Measurements from ENCODE around the gene CRYGA. TPM values are rescaled to one million over a fixed set of nuclear protein-coding genes. Genes with fewer than 3 reads are reported as not detected.

CRYGA gene
- total RNA-seq, 1 donor from 2014 or later, result not detected

- no peak for TF ChIP-seq CTCF (conservative IDR thresholded peaks at IDR 0.05; ENCODE audit: low read depth, low read length)
- DNase-seq (ENCODE audit: low read depth), result no peak
- no peak overlapping the region for H3K4me3 ChIP-seq (ENCODE audit: low read depth, low read length)
Observed at GRCh38 chr2:208192611-208193236, 29.3 kb upstream of the CRYGA start.

GRCh38 chr2:208189810-208190503 is 26.6 kb upstream of the CRYGA start, which contains the start of gene C2orf80:
TSS of gene C2orf80 (minus strand) at chr2:208190030. CDS start at chr2:208186986, 3,044 bp downstream.
- DNase-seq (ENCODE audit: low read depth), result no peak
- TF ChIP-seq CTCF (conservative IDR thresholded peaks at IDR 0.05; ENCODE audit: low read depth, low read length), result no peak
- H3K4me3 ChIP-seq (ENCODE audit: low read depth, low read length), result no peak within 1 kb of the TSS

GRCh38 chr2:208189069-208189809 is 25.9 kb upstream of the CRYGA start:
- H3K4me3 ChIP-seq (ENCODE audit: low read depth, low read length), result no peak overlapping the region

GRCh38 chr2:208186893-208187292 is 23.5 kb upstream of the CRYGA start:
- H3K4me3 ChIP-seq (ENCODE audit: low read depth, low read length), result no peak overlapping the region
- DNase-seq (ENCODE audit: low read depth), result no peak
- no peak for TF ChIP-seq CTCF (conservative IDR thresholded peaks at IDR 0.05; ENCODE audit: low read depth, low read length)

More at GRCh38 chr2:208189069-208189809, 25.9 kb upstream of the CRYGA start:
- TF ChIP-seq CTCF (conservative IDR thresholded peaks at IDR 0.05; ENCODE audit: low read depth, low read length), result no peak
- DNase-seq (ENCODE audit: low read depth), result no peak

- no peak overlapping the region for H3K4me3 ChIP-seq (ENCODE audit: low read depth, low read length)
- TF ChIP-seq CTCF (conservative IDR thresholded peaks at IDR 0.05; ENCODE audit: low read depth, low read length), result no peak
- no peak for DNase-seq (ENCODE audit: low read depth)
Observed at GRCh38 chr2:208186465-208186864, 23.1 kb upstream of the CRYGA start.

- no peak for TF ChIP-seq CTCF (conservative IDR thresholded peaks at IDR 0.05; ENCODE audit: low read depth, low read length)
- no peak for DNase-seq (ENCODE audit: low read depth)
- no peak overlapping the region for H3K4me3 ChIP-seq (ENCODE audit: low read depth, low read length)
Observed at GRCh38 chr2:208183972-208184705, 20.8 kb upstream of the CRYGA start.

All from epithelial cell of proximal tubule (primary cell).